Panc1 (cell line): ENCODE results near the gene CAMKK1. TPM values are rescaled to one million over a fixed set of nuclear protein-coding genes. Genes with fewer than 3 reads are reported as not detected.

Experiments used
- ATAC-seq: fragments of 200-7000 bp; cut with Tn5 transposase; 2 replicates; pipeline ENCODE4 v1.9.1; 2020; ENCODE audit warnings: mild to moderate bottlenecking, moderate library complexity
- BruUV-seq: library from RNA; stranded (reverse); fragments of 400-500 nt; replicated peaks from 2 replicates; lab custom pipeline; 2021; lab: Mats Ljungman, UMichigan
- CTCF ChIA-PET: fragments of 300-600 bp; sonication (Branson Sonifier 250); formaldehyde crosslinking; loops from one replicate; lab custom pipeline; 2022; ENCODE audit warnings: antibody characterized with exemption; lab: Charles Lee
- POLR2A ChIA-PET: fragments of 300-600 bp; sonication (Branson Sonifier 250); formaldehyde crosslinking; loops from one replicate; lab custom pipeline; 2022; ENCODE audit warnings: antibody characterized with exemption; lab: Charles Lee
- DNase-seq: peaks from one replicate; pipeline ENCODE4 v3.0.0-alpha.2; 2010; ENCODE audit warnings: low read depth, low spot score
- H3K27ac ChIP-seq: 2 replicates; pipeline ENCODE4 v1.5.1; 2011; ENCODE audit warnings: mild to moderate bottlenecking, low read length, inconsistent platforms
- H3K27me3 ChIP-seq: fragments of 200-500 bp; sonication (Bioruptor generic); 2 replicates; pipeline ENCODE4 v1.6.0; 2014; ENCODE audit warnings: low read length, inconsistent platforms; ENCODE audit not compliant: control insufficient read depth, insufficient read depth
- H3K36me3 ChIP-seq: fragments of 200-500 bp; sonication (Bioruptor generic); 2 replicates; pipeline ENCODE4 v1.5.1; 2014; ENCODE audit warnings: inconsistent platforms, mild to moderate bottlenecking, low read length, moderate library complexity; ENCODE audit not compliant: control insufficient read depth, insufficient read depth
- H3K4me1 ChIP-seq: 2 replicates; pipeline ENCODE4 v1.5.1; 2011; ENCODE audit warnings: inconsistent platforms, mild to moderate bottlenecking, low read length, moderate library complexity; ENCODE audit not compliant: control insufficient read depth, insufficient read depth
- H3K4me3 ChIP-seq, 2 experiments: 2 replicates each; pipeline ENCODE4 v1.5.1; 2011 to 2012; ENCODE audit warnings: low read depth in 2 of 2, low read length in 2 of 2, mild to moderate bottlenecking in 2 of 2, inconsistent platforms in 1 of 2, moderate library complexity in 1 of 2
- H3K9me3 ChIP-seq: fragments of 200-500 bp; sonication (Bioruptor generic); 2 replicates; pipeline ENCODE4 v1.5.1; 2014; ENCODE audit warnings: low read depth, mild to moderate bottlenecking, inconsistent platforms, low read length, moderate library complexity; ENCODE audit not compliant: control insufficient read depth, insufficient read depth
- POLR2AphosphoS5 ChIP-seq: IDR thresholded peaks from 2 replicates; pipeline ENCODE4 v1.6.1; 2012; ENCODE audit warnings: mild to moderate bottlenecking, low read depth, low read length, moderate library complexity
- SIN3A ChIP-seq: IDR thresholded peaks from 2 replicates; pipeline ENCODE4 v1.6.1; 2012; ENCODE audit warnings: low read depth, mild to moderate bottlenecking, low read length, moderate library complexity, borderline replicate concordance; ENCODE audit not compliant: insufficient read depth
- TCF7L2 ChIP-seq: IDR thresholded peaks from 2 replicates; pipeline ENCODE4 v1.6.1; 2011; ENCODE audit warnings: mild to moderate bottlenecking, low read depth, low read length, inconsistent platforms
- in situ Hi-C: cut with HindIII; loops from 2 replicates; pipeline ENCODE4 v1.10.0; 2016; ENCODE audit warnings: low sequenced_read_pairs, low pct_unique_long_range_greater_than_20kb
- intact Hi-C: fragments of 100-400 bp; cut with micrococcal nuclease; formaldehyde crosslinking; loops from one replicate; pipeline ENCODE4 v1.10.0; 2022; ENCODE audit not compliant: unreplicated experiment
- total RNA-seq: library from RNA; stranded (reverse); gene quantifications from one replicate; pipeline ENCODE4 v1.2.1, GENCODE V29; 2021; ENCODE audit not compliant: unreplicated experiment
- TF ChIP-seq, protein P1 (sequence below), 2 experiments: IDR thresholded peaks; 2 replicates each; pipeline ENCODE4 v1.6.1; 2011 to 2012; ENCODE audit warnings: low read depth in 2 of 2, control low read depth in 1 of 2, low read length in 1 of 2, mild to moderate bottlenecking in 1 of 2, moderate library complexity in 1 of 2; ENCODE audit not compliant: insufficient read depth in 1 of 2
- TF ChIP-seq, protein P2 (sequence below): fragments of 450-650 bp; IDR thresholded peaks from 2 replicates; pipeline ENCODE4 v1.5.1; 2017; ENCODE audit warnings: mild to moderate bottlenecking

CAMKK1 gene
- total RNA-seq, 1 experiment from 2014 or later = 6.7 TPM

DNA sequence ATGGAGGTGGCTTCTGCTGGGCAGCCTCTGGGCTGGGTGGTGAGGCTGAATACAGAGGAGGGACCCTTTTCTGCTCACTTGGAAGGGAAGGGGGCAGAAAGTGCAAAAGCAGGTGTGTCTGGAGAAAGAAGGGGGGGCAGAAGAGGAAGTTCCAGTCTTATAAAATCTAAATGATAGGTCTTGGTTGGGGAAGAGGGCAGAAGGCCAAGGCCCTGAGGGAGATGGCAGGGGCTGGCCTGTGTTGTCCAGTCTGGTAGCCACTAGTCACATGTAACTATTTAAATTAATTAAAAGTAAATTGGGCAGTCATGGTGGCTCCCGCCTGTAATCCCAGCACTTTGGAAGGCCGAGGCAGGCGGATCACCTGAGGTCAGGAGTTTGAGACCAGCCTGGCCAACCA, 2.5 kb upstream of the CAMKK1 start:
- TF ChIP-seq SIN3A = no peak
- TF ChIP-seq, protein P1, sequence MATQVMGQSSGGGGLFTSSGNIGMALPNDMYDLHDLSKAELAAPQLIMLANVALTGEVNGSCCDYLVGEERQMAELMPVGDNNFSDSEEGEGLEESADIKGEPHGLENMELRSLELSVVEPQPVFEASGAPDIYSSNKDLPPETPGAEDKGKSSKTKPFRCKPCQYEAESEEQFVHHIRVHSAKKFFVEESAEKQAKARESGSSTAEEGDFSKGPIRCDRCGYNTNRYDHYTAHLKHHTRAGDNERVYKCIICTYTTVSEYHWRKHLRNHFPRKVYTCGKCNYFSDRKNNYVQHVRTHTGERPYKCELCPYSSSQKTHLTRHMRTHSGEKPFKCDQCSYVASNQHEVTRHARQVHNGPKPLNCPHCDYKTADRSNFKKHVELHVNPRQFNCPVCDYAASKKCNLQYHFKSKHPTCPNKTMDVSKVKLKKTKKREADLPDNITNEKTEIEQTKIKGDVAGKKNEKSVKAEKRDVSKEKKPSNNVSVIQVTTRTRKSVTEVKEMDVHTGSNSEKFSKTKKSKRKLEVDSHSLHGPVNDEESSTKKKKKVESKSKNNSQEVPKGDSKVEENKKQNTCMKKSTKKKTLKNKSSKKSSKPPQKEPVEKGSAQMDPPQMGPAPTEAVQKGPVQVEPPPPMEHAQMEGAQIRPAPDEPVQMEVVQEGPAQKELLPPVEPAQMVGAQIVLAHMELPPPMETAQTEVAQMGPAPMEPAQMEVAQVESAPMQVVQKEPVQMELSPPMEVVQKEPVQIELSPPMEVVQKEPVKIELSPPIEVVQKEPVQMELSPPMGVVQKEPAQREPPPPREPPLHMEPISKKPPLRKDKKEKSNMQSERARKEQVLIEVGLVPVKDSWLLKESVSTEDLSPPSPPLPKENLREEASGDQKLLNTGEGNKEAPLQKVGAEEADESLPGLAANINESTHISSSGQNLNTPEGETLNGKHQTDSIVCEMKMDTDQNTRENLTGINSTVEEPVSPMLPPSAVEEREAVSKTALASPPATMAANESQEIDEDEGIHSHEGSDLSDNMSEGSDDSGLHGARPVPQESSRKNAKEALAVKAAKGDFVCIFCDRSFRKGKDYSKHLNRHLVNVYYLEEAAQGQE (IDR thresholded peaks at IDR 0.05; ENCODE audit: insufficient read depth in 1 of 2, low read depth in 2 of 2, low read length in 1 of 2) = no peak
- in situ Hi-C loops = no loop called here
- POLR2A ChIA-PET = no interaction called here

DNA sequence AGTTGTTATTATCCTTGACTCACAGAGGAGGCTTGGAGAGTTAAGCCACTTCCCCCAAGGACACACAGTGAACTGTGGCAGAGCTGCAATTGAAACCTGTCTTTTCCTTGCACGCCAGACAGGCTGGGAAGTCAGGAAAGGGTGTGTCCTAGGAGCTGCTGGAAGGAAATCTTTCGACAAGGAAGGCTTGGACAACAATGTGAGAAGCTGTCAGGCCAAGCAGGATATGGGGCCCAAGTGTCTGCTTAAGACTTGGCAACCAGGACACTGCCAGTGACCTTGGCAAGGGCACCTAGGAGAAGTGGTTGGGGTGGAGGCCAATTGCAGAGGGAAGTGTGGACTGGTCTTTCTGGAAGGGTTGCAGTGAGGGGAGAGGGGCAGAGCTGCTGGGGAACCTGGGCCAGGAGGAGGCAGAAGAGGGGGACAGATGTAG, 2.1 kb upstream of the CAMKK1 start:
- CTCF ChIA-PET = interaction anchor here (1.0 kb wide), 1 partner anchor 19 kb away, joined by 5 read pairs; no protein-coding TSS in a partner anchor
- TF ChIP-seq, protein P2, sequence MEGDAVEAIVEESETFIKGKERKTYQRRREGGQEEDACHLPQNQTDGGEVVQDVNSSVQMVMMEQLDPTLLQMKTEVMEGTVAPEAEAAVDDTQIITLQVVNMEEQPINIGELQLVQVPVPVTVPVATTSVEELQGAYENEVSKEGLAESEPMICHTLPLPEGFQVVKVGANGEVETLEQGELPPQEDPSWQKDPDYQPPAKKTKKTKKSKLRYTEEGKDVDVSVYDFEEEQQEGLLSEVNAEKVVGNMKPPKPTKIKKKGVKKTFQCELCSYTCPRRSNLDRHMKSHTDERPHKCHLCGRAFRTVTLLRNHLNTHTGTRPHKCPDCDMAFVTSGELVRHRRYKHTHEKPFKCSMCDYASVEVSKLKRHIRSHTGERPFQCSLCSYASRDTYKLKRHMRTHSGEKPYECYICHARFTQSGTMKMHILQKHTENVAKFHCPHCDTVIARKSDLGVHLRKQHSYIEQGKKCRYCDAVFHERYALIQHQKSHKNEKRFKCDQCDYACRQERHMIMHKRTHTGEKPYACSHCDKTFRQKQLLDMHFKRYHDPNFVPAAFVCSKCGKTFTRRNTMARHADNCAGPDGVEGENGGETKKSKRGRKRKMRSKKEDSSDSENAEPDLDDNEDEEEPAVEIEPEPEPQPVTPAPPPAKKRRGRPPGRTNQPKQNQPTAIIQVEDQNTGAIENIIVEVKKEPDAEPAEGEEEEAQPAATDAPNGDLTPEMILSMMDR = no peak
- TF ChIP-seq TCF7L2 (no peak), SIN3A (no peak), POLR2AphosphoS5 (no peak)
- TF ChIP-seq, protein P1 (IDR thresholded peaks at IDR 0.05; ENCODE audit: insufficient read depth in 1 of 2, low read depth in 2 of 2, low read length in 1 of 2) = no peak
- Histone ChIP-seq H3K27ac (no peak overlapping the region), H3K9me3 (no peaks in the 10 kb centered on the region), H3K36me3 (no peaks in the 10 kb centered on the region; the same call in 1 of the 2 replicates), H3K4me1 (peaks cover 24% of the 10 kb centered on the region), H3K27me3 (no peaks in the 10 kb centered on the region), H3K4me3 (no peak overlapping the region)
- ATAC-seq (no peak), DNase-seq (no peak)
- in situ Hi-C loops (no loop called here), intact Hi-C loops (no loop called here)
- POLR2A ChIA-PET = no interaction called here
- no TSS peak for BruUV-seq

More for the DNA sequence above, 2.5 kb upstream of the CAMKK1 start:
- CTCF ChIA-PET = no interaction called here
- ATAC-seq = no peak
- H3K36me3 ChIP-seq = no peaks in the 10 kb centered on the region; the same call in 1 of the 2 replicates
- intact Hi-C loops = no loop called here
- no peak for DNase-seq
- peaks cover 19% of the 10 kb centered on the region for H3K4me1 ChIP-seq
- no peaks in the 10 kb centered on the region for H3K27me3 ChIP-seq
- H3K4me3 ChIP-seq = no peak overlapping the region
- H3K27ac ChIP-seq = no peak overlapping the region
- H3K9me3 ChIP-seq = no peaks in the 10 kb centered on the region
- no TSS peak for BruUV-seq
